HepG2 (cell line): ENCODE data around the gene ZSWIM6. TPM values are rescaled to one million over a fixed set of nuclear protein-coding genes. Genes with fewer than 3 reads are reported as not detected.

Experiments used
- ATAC-seq: fragments of 200-7000 bp; cut with Tn5 transposase; 3 replicates; pipeline ENCODE4 v1.9.1; 2020; ENCODE audit warnings: mild to moderate bottlenecking, moderate library complexity
- BruUV-seq: library from RNA; stranded (reverse); fragments of 400-500 nt; replicated peaks from 2 replicates; lab custom pipeline; 2021; lab: Mats Ljungman, UMichigan
- CTCF ChIA-PET: fragments of 300-600 bp; formaldehyde crosslinking; extraction: SDS; loops from one replicate; lab custom pipeline; 2021; ENCODE audit warnings: low total read pairs, inconsistent platforms, low intra/inter-chr PET ratio; lab: Yijun Ruan, JAX
- POLR2A ChIA-PET: fragments of 350-600 bp; sonication (Branson Sonifier 250); formaldehyde crosslinking; loops from one replicate; lab custom pipeline; 2020; ENCODE audit warnings: antibody characterized with exemption, inconsistent platforms; lab: Yijun Ruan, JAX
- DNase-seq: peaks from one replicate; pipeline ENCODE4 v3.0.0-alpha.2; 2015; ENCODE audit warnings: low spot score
- FAIRE-seq: peaks from 3 replicates; lab custom pipeline; 2011; peaks lifted over from hg19 to GRCh38; lab: Jason Lieb, UNC
- H2AFZ ChIP-seq: one replicate; pipeline ENCODE4 v1.6.1; 2011; ENCODE audit warnings: low read length, inconsistent platforms
- H3K27ac ChIP-seq: fragments of 300-600 bp; 3 replicates; pipeline ENCODE4 v1.8.0; 2011; ENCODE audit warnings: mixed run types, mild to moderate bottlenecking, mixed read lengths, low read length, inconsistent platforms; ENCODE audit not compliant: insufficient read depth; ENCODE audit errors: extremely low read length
- H3K27me3 ChIP-seq, 2 experiments: fragments of 200-600 bp in 1 of 2; 2 replicates in 1 of 2; 3 replicates in 1 of 2; pipeline versions ENCODE4 v1.6.0 to v1.8.0; 2011; ENCODE audit warnings: low read length in 2 of 2, mild to moderate bottlenecking in 2 of 2, moderate library complexity in 2 of 2, inconsistent platforms in 1 of 2; ENCODE audit not compliant: insufficient read depth in 2 of 2, control insufficient read depth in 1 of 2
- H3K36me3 ChIP-seq, 2 experiments: fragments of 200-600 bp in 1 of 2; replicated peaks in 1 of 2; 2 replicates in 1 of 2; 3 replicates in 1 of 2; pipeline versions ENCODE4 v1.5.1 to v1.8.0; 2011; ENCODE audit warnings: low read length in 2 of 2, inconsistent platforms in 1 of 2; ENCODE audit not compliant: insufficient read depth in 2 of 2, control insufficient read depth in 1 of 2
- H3K4me1 ChIP-seq: 2 replicates; pipeline ENCODE4 v1.5.1; 2012; ENCODE audit warnings: low read length, inconsistent platforms; ENCODE audit not compliant: insufficient read depth
- H3K4me2 ChIP-seq: 2 replicates; pipeline ENCODE4 v1.6.0; 2011; ENCODE audit warnings: low read depth, low read length, inconsistent platforms
- H3K4me3 ChIP-seq, 3 experiments: fragments of 200-600 bp in 1 of 3; sonication (generic), shearing (Covaris generic) in 1 of 3; replicated peaks in 1 of 3; 2 replicates each; pipeline ENCODE4 v1.5.1; 2011 to 2016; ENCODE audit warnings: low read length in 3 of 3, inconsistent platforms in 2 of 3, low read depth in 2 of 3, mild to moderate bottlenecking in 2 of 3, control low read depth in 1 of 3, mixed read lengths in 1 of 3; ENCODE audit not compliant: insufficient read depth in 1 of 3
- H3K79me2 ChIP-seq: one replicate; pipeline ENCODE4 v1.6.1; 2011; ENCODE audit warnings: low read length, inconsistent platforms; ENCODE audit not compliant: insufficient read depth
- H3K9ac ChIP-seq: 2 replicates; pipeline ENCODE4 v1.6.0; 2011; ENCODE audit warnings: mild to moderate bottlenecking, low read depth, low read length, inconsistent platforms; ENCODE audit not compliant: insufficient read depth
- H3K9me3 ChIP-seq: 2 replicates; pipeline ENCODE4 v1.5.1; 2012; ENCODE audit warnings: mild to moderate bottlenecking, low read length
- H4K20me1 ChIP-seq: 2 replicates; pipeline ENCODE4 v1.6.0; 2011; ENCODE audit warnings: inconsistent platforms, mild to moderate bottlenecking, low read length, moderate library complexity; ENCODE audit not compliant: insufficient read depth
- ARID5B ChIP-seq: IDR thresholded peaks from 2 replicates; pipeline ENCODE4 v1.4.0; 2020; ENCODE audit warnings: mild to moderate bottlenecking, missing genetic modification reagents
- CCDC6 ChIP-seq: sonication (generic); formaldehyde crosslinking; IDR thresholded peaks from 2 replicates; pipeline ENCODE4 v1.8.1; 2022; ENCODE audit warnings: mild to moderate bottlenecking, missing genetic modification reagents, moderate library complexity
- NFKB2 ChIP-seq: sonication (generic); formaldehyde crosslinking; IDR thresholded peaks from 2 replicates; pipeline ENCODE4 v1.4.0; 2020; ENCODE audit warnings: missing genetic modification reagents, borderline replicate concordance
- POLR2AphosphoS5 ChIP-seq: IDR thresholded peaks from 2 replicates; pipeline ENCODE4 v1.6.1; 2012; ENCODE audit warnings: low read depth, low read length
- STAG1 ChIP-seq: sonication (generic); formaldehyde crosslinking; IDR thresholded peaks from 2 replicates; pipeline ENCODE4 v1.4.0; 2020; ENCODE audit warnings: missing genetic modification reagents
- ZMYM3 ChIP-seq: sonication (generic); formaldehyde crosslinking; IDR thresholded peaks from 2 replicates; pipeline ENCODE4 v1.5.1; 2020; ENCODE audit warnings: mild to moderate bottlenecking, missing genetic modification reagents
- ZNF24 ChIP-seq: fragments of 450-650 bp; IDR thresholded peaks from 2 replicates; pipeline ENCODE4 v1.6.1; 2017; ENCODE audit warnings: antibody characterized with exemption, mild to moderate bottlenecking
- ZNF644 ChIP-seq: IDR thresholded peaks from 2 replicates; pipeline ENCODE4 v1.6.1; 2016; ENCODE audit warnings: low read depth
- WGBS: methylation state at CpG from one replicate; pipeline ENCODE4 v1.1.6; 2017; ENCODE audit warnings: low lambda C conversion rate; 5-methylcytosine and 5-hydroxymethylcytosine counted together
- in situ Hi-C: cut with HindIII; loops from 2 replicates; pipeline ENCODE4 v1.10.0; 2017; ENCODE audit warnings: low pct_unique_long_range_greater_than_20kb; ENCODE audit not compliant: extremely low pct_ligation_motif_present
- intact Hi-C: fragments of 100-400 bp; cut with micrococcal nuclease; formaldehyde crosslinking; loops from one replicate; pipeline ENCODE4 v1.10.0; 2022; ENCODE audit not compliant: unreplicated experiment
- polyA plus RNA-seq, 8 experiments: library from polyadenylated mRNA; depleted of rRNA in 3 of 8; stranded (reverse) in 7 of 8; unstranded in 1 of 8; fragments of >200 nt; fragmentation: Illumina TruSeq in 4 of 8; extraction: Trizol in 4 of 8; gene quantifications; 2 replicates each; pipeline versions ENCODE4 v1.2.1 to v1.2.3, GENCODE V29; 2011 to 2016; ENCODE audit warnings: low read depth in 4 of 8, missing spikeins in 1 of 8, mixed read lengths in 1 of 8; ENCODE audit not compliant: insufficient read depth in 1 of 8
- total RNA-seq, 5 experiments: library from RNA; depleted of rRNA; stranded (reverse); fragments of >200 nt; fragmentation: Illumina TruSeq; extraction: Trizol; gene quantifications; 2 replicates each; pipeline ENCODE4 v1.2.3, GENCODE V29; 2016; ENCODE audit warnings: low read depth in 1 of 5

ZSWIM6 gene
- total and polyA plus RNA-seq, 2 of the 13 experiments (the other 11 are each of a cell fraction or from before 2014, with no cell fraction given) = 0.82 to 1.9 TPM

- ATAC-seq (no peak), FAIRE-seq (no peak), DNase-seq (no peak)
- H2AFZ ChIP-seq = no peak overlapping the region
- TF ChIP-seq STAG1 (CRISPR knock-in tag) (no peak), ZNF644 (CRISPR knock-in tag) (no peak), ZMYM3 (CRISPR knock-in tag) (no peak)
- in situ Hi-C loops = no loop called here
- CTCF ChIA-PET = no interaction called here
- H3K9me3 ChIP-seq = no peaks in the 10 kb centered on the region
- H4K20me1 ChIP-seq = no peaks in the 10 kb centered on the region
- no peak overlapping the region for H3K4me2 ChIP-seq
- H3K27ac ChIP-seq = no peak overlapping the region
- POLR2A ChIA-PET = no interaction called here
- intact Hi-C loops = no loop called here
- H3K36me3 ChIP-seq = no peaks in the 10 kb centered on the region
- H3K27me3 ChIP-seq = no peaks in the 10 kb centered on the region
- H3K79me2 ChIP-seq = no peaks in the 10 kb centered on the region
- no peak overlapping the region for H3K4me3 ChIP-seq
- BruUV-seq = no TSS peak
- H3K9ac ChIP-seq = no peak overlapping the region
- H3K4me1 ChIP-seq = peaks cover 16% of the 10 kb centered on the region; the same call in 1 of the 2 replicates
- 53% methylated on average over 1 of the region's 1 CpG for WGBS
Measured at GRCh38 chr5:61461417-61461816, 129.4 kb downstream of the ZSWIM6 start.

- intact Hi-C loops (no loop called here), in situ Hi-C loops (no loop called here)
- Histone ChIP-seq H3K9ac (no peak overlapping the region), H3K27ac (no peak overlapping the region), H3K79me2 (no peaks in the 10 kb centered on the region), H4K20me1 (no peaks in the 10 kb centered on the region), H3K9me3 (no peaks in the 10 kb centered on the region), H3K4me1 (peaks cover 18% of the 10 kb centered on the region; the same call in 1 of the 2 replicates), H3K36me3 (no peaks in the 10 kb centered on the region), H3K27me3 (no peaks in the 10 kb centered on the region), H3K4me2 (no peak overlapping the region)
- CTCF ChIA-PET = no interaction called here
- no peak for FAIRE-seq
- WGBS = 48% methylated on average over 1 of the region's 1 CpG
- TF ChIP-seq ARID5B (CRISPR knock-in tag) (no peak), ZNF24 (no peak), POLR2AphosphoS5 (no peak), CCDC6 (CRISPR knock-in tag) (no peak), NFKB2 (no peak)
- TF ChIP-seq, all 625 proteins: peak for 0
- POLR2A ChIA-PET = no interaction called here
- H2AFZ ChIP-seq = no peak overlapping the region
- no peak overlapping the region for H3K4me3 ChIP-seq
- BruUV-seq = no TSS peak
- ATAC-seq (no peak), DNase-seq (no peak)
Measured at GRCh38 chr5:61461926-61462325, 129.9 kb downstream of the ZSWIM6 start.
